ENCODE measurements around the gene RCN2.

GRCh38 chr15:76967067-76967466 lies 35.5 kb downstream of the RCN2 start:
- TF ChIP-seq EP300 (IDR thresholded peaks at IDR 0.05; ENCODE audit: borderline replicate concordance) (no peak), MAX (IDR thresholded peaks at IDR 0.05) (no peak), NFIC (IDR thresholded peaks at IDR 0.05) (no peak), EGR1 (IDR thresholded peaks at IDR 0.05) (no peak), YY1 (IDR thresholded peaks at IDR 0.05; ENCODE audit: low read depth) (no peak), TEAD4 (IDR thresholded peaks at IDR 0.05) (no peak), USF1 (IDR thresholded peaks at IDR 0.05) (no peak)

Data from Ishikawa (cell line).